ENCODE results near the gene POPDC2. TPM values are rescaled to one million over a fixed set of nuclear protein-coding genes. Genes with fewer than 3 reads are reported as not detected.
A peak's percentile ranks its signal among the peaks of the same experiment; 100 is the strongest.

The POPDC2 gene
- total RNA-seq, 2 donors from 2014 or later, result 0.95 to 1.6 TPM

DNA sequence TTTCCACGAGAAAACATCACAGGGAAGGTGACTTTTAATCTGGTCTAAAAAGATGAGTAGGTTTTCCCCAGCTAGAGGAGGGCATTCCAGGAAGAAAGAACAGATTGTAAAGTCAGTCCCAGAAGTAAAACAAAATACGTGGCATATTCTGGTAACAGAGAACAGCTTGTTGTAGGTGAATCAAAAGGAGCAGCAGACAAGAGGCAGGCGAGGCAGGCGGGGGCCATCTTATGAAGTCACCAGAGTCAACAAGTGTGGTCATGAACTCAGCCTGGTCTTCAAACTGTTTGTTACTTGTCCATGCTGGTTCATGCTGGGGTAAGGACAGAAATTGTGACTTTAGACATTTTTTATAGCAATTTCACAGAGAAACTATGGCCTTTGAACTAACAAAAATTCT is 4.0 kb upstream of the POPDC2 start:
- Mint-ChIP-seq H3K27ac (no peak overlapping the region), H3K4me1 (peaks cover 5% of the 10 kb centered on the region), H3K9me3 (no peaks in the 10 kb centered on the region), H3K4me3 (no peak overlapping the region), H3K27me3 (ENCODE audit: insufficient read depth) (no peaks in the 10 kb centered on the region), H3K36me3 (ENCODE audit: low read depth) (peaks cover 2% of the 10 kb centered on the region)
- Histone ChIP-seq H3K27ac (ENCODE audit: low read depth, low read length) (no peak overlapping the region), H3K27me3 (ENCODE audit: control insufficient read depth, insufficient read depth, low read length, poor library complexity, severe bottlenecking) (no peaks in the 10 kb centered on the region), H3K4me3 (ENCODE audit: low read length) (no peak overlapping the region), H3K9me3 (ENCODE audit: control insufficient read depth, low read length) (no peaks in the 10 kb centered on the region), H3K36me3 (ENCODE audit: control insufficient read depth, insufficient read depth, low read length) (peaks cover 21% of the 10 kb centered on the region), H3K9ac (ENCODE audit: extremely low read depth, low read length, poor library complexity, severe bottlenecking) (no peak overlapping the region), H3K4me1 (ENCODE audit: control insufficient read depth, insufficient read depth, low read length) (no peaks in the 10 kb centered on the region)
- WGBS, 2 experiments (ENCODE audit: insufficient coverage in 1 of 2, insufficient read length in 1 of 2), result 89 to 92% methylated on average over 2 to 4 of the region's 4 CpGs
- DNase-seq, result no peak
- TF ChIP-seq, protein P1, sequence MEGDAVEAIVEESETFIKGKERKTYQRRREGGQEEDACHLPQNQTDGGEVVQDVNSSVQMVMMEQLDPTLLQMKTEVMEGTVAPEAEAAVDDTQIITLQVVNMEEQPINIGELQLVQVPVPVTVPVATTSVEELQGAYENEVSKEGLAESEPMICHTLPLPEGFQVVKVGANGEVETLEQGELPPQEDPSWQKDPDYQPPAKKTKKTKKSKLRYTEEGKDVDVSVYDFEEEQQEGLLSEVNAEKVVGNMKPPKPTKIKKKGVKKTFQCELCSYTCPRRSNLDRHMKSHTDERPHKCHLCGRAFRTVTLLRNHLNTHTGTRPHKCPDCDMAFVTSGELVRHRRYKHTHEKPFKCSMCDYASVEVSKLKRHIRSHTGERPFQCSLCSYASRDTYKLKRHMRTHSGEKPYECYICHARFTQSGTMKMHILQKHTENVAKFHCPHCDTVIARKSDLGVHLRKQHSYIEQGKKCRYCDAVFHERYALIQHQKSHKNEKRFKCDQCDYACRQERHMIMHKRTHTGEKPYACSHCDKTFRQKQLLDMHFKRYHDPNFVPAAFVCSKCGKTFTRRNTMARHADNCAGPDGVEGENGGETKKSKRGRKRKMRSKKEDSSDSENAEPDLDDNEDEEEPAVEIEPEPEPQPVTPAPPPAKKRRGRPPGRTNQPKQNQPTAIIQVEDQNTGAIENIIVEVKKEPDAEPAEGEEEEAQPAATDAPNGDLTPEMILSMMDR (conservative IDR thresholded peaks at IDR 0.05), result no peak

DNA sequence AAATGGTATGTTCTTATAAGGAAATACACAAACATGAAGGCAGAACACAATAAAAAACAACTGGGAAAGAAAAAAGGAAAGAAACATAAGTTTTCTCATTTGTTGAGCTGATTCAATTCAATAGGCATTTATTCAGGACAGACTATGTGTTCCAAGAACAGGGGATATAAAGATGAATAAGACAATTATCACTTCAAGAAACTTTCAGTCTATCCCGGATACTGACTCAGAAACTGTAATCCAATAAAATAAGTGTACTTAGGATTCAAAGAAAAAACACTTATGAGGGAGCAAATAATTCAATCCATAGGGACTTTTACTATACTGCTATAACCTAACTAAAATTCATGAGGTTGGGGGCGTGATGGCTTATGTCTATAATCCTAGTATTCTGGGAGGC is 3.5 kb upstream of the POPDC2 start:
- Histone ChIP-seq H3K36me3 (ENCODE audit: control insufficient read depth, insufficient read depth, low read length) (peaks cover 16% of the 10 kb centered on the region), H3K27me3 (ENCODE audit: control insufficient read depth, insufficient read depth, low read length, poor library complexity, severe bottlenecking) (no peaks in the 10 kb centered on the region), H3K27ac (ENCODE audit: low read depth, low read length) (no peak overlapping the region), H3K9ac (ENCODE audit: extremely low read depth, low read length, poor library complexity, severe bottlenecking) (no peak overlapping the region), H3K4me1 (ENCODE audit: control insufficient read depth, insufficient read depth, low read length) (no peaks in the 10 kb centered on the region), H3K9me3 (ENCODE audit: control insufficient read depth, low read length) (no peaks in the 10 kb centered on the region), H3K4me3 (ENCODE audit: low read length) (no peak overlapping the region)
- no peak for DNase-seq
- no peak overlapping the region for H3K27ac Mint-ChIP-seq
- 96% methylated on average over 2 of the region's 2 CpGs; no CpG with 5 or more reads in 1 of the 2 experiments for WGBS, 2 experiments (ENCODE audit: insufficient coverage in 1 of 2, insufficient read length in 1 of 2)
- TF ChIP-seq, protein P1 (conservative IDR thresholded peaks at IDR 0.05), result no peak
- peaks cover 5% of the 10 kb centered on the region for H3K4me1 Mint-ChIP-seq
- H3K4me3 Mint-ChIP-seq, result no peak overlapping the region
- no peaks in the 10 kb centered on the region for H3K27me3 Mint-ChIP-seq (ENCODE audit: insufficient read depth)
- H3K9me3 Mint-ChIP-seq, result no peaks in the 10 kb centered on the region
- H3K36me3 Mint-ChIP-seq (ENCODE audit: low read depth), result no peaks in the 10 kb centered on the region

DNA sequence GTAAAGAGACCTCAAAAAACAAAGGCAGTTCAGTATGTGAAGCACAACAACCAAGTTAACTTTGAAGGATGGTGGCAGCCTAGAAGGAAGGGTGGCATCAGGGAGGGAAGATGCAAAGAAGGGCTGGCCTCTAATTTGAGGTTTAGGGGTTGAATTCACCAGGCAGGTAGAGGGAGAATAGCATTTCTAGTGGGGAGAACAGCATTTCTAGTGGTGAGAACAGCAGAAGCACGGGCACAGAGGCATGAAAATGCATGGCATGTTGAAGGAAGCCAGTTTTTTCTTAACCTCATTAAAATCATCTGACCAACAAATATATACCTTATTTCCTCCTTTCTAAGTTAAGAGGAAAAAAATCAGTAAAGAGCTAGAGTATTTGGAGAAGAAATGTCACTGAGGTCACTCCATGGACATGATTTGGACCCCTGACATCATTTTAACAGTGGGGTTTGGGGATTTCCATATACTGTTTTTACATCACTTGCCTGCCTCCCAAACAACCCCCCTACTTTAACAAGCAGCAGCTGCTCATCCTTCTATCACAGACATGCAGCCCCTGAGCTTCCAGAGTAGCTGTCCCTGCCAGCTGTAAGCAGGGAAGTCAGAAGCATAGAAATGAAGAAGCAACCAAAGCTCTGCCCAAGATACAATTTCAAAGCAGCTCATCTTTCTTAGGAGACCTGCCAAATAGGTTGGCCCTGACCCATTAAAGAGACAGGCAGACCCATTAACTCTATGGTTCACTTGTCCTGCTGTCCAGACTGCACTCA is 2.4 kb upstream of the POPDC2 start:
- Mint-ChIP-seq H3K27me3 (ENCODE audit: insufficient read depth) (no peaks in the 10 kb centered on the region), H3K9me3 (no peaks in the 10 kb centered on the region), H3K4me3 (no peak overlapping the region), H3K4me1 (peaks cover 5% of the 10 kb centered on the region), H3K27ac (no peak overlapping the region), H3K36me3 (ENCODE audit: low read depth) (no peaks in the 10 kb centered on the region)
- Histone ChIP-seq H3K4me1 (ENCODE audit: control insufficient read depth, insufficient read depth, low read length) (no peaks in the 10 kb centered on the region), H3K36me3 (ENCODE audit: control insufficient read depth, insufficient read depth, low read length) (peaks cover 8% of the 10 kb centered on the region), H3K9ac (ENCODE audit: extremely low read depth, low read length, poor library complexity, severe bottlenecking) (no peak overlapping the region), H3K27me3 (ENCODE audit: control insufficient read depth, insufficient read depth, low read length, poor library complexity, severe bottlenecking) (no peaks in the 10 kb centered on the region), H3K9me3 (ENCODE audit: control insufficient read depth, low read length) (no peaks in the 10 kb centered on the region), H3K27ac (ENCODE audit: low read depth, low read length) (no peak overlapping the region), H3K4me3 (ENCODE audit: low read length) (no peak overlapping the region)
- TF ChIP-seq, protein P1 (conservative IDR thresholded peaks at IDR 0.05), result peak; percentile 33
- 60% methylated on average over 1 of the region's 1 CpG; no CpG with 5 or more reads in 1 of the 2 experiments for WGBS, 2 experiments (ENCODE audit: insufficient coverage in 1 of 2, insufficient read length in 1 of 2)
- DNase-seq, result no peak

Data from endodermal cell (in vitro differentiated cells).